Activated CD8-positive, alpha-beta memory T cell treated with anti-CD3 and anti-CD28 coated beads for 4 hours (primary cell): ENCODE measurements around the gene CHMP2A.
"Not testable (repeated sequence)": the region's sequence is repeated elsewhere in the genome, so short reads cannot be mapped to it uniquely, and the experiment has no call there.

Experiments
- DNase-seq, 2 donors: peaks; one replicate each; pipeline ENCODE4 v3.0.0-alpha.2; 2020; ENCODE audit warnings: low read depth in 2 of 2

Gene CHMP2A

GRCh38 chr19:58511353-58512208 lies 43.3 kb downstream of the CHMP2A start, which contains the start of gene SLC27A5:
Gene SLC27A5 (minus strand): TSS chr19:58511992. CDS start chr19:58511955, 37 bp downstream.
- DNase-seq = no peak

- DNase-seq = no peak
These were observed 44.6 kb downstream of the CHMP2A start for GRCh38 chr19:58510084-58510862.

- no peak for DNase-seq
These were observed 45.2 kb downstream of the CHMP2A start for GRCh38 chr19:58509731-58510083.

GRCh38 chr19:58507602-58508223 lies 47.2 kb downstream of the CHMP2A start:
- not testable (repeated sequence) for DNase-seq
